KMS-11 (cell line): Measurements from ENCODE around the gene KCND2.

Source experiments
- H2AFZ ChIP-seq: fragments of 200-600 bp; sonication (generic); 2 replicates; pipeline ENCODE4 v1.6.1; 2016; ENCODE audit warnings: antibody characterized with exemption, mixed run types, low read depth
- H3K27ac ChIP-seq: fragments of 200-600 bp; sonication (generic); 2 replicates; pipeline ENCODE4 v1.6.1; 2016; ENCODE audit warnings: mild to moderate bottlenecking, mixed run types
- H3K27me3 ChIP-seq: fragments of 200-600 bp; sonication (generic); 2 replicates; pipeline ENCODE4 v1.6.1; 2017; ENCODE audit warnings: mild to moderate bottlenecking, low read depth, mixed run types, moderate library complexity; ENCODE audit not compliant: insufficient read depth
- H3K36me3 ChIP-seq: fragments of 200-600 bp; sonication (generic); 2 replicates; pipeline ENCODE4 v1.6.1; 2017; ENCODE audit warnings: mild to moderate bottlenecking, mixed run types; ENCODE audit not compliant: insufficient read depth
- H3K4me1 ChIP-seq: fragments of 200-600 bp; sonication (generic); 2 replicates; pipeline ENCODE4 v1.6.1; 2016; ENCODE audit warnings: mild to moderate bottlenecking, low read depth, mixed run types; ENCODE audit not compliant: poor library complexity, severe bottlenecking
- H3K4me2 ChIP-seq: fragments of 200-600 bp; sonication (generic); 2 replicates; pipeline ENCODE4 v1.7.0; 2016; ENCODE audit warnings: mild to moderate bottlenecking, mixed run types
- H3K4me3 ChIP-seq: fragments of 200-600 bp; sonication (generic); IDR thresholded peaks from 2 replicates; pipeline ENCODE4 v1.6.1; 2017; ENCODE audit warnings: low read depth, low read length, mixed read lengths; ENCODE audit not compliant: insufficient read depth
- H3K79me2 ChIP-seq: fragments of 200-600 bp; sonication (generic); 2 replicates; pipeline ENCODE4 v1.6.1; 2016; ENCODE audit warnings: low read depth, mixed run types; ENCODE audit not compliant: insufficient read depth
- H3K9ac ChIP-seq: fragments of 200-600 bp; sonication (generic); 2 replicates; pipeline ENCODE4 v1.6.1; 2016; ENCODE audit warnings: mild to moderate bottlenecking, mixed run types
- H4K20me1 ChIP-seq: fragments of 200-600 bp; sonication (generic); 2 replicates; pipeline ENCODE4 v1.6.1; 2016; ENCODE audit warnings: mild to moderate bottlenecking, mixed run types; ENCODE audit not compliant: insufficient read depth
- TF ChIP-seq, protein P1 (sequence below): fragments of 200-600 bp; sonication (generic); conservative IDR thresholded peaks from 2 replicates; pipeline ENCODE4 v1.6.1; 2017; ENCODE audit warnings: low read depth, mild to moderate bottlenecking, antibody characterized with exemption, low read length, moderate library complexity, mixed read lengths

Gene KCND2

GRCh38 chr7:120521761-120522737 lies 249.1 kb downstream of the KCND2 start:
- H3K27ac ChIP-seq, result no peak overlapping the region

DNA sequence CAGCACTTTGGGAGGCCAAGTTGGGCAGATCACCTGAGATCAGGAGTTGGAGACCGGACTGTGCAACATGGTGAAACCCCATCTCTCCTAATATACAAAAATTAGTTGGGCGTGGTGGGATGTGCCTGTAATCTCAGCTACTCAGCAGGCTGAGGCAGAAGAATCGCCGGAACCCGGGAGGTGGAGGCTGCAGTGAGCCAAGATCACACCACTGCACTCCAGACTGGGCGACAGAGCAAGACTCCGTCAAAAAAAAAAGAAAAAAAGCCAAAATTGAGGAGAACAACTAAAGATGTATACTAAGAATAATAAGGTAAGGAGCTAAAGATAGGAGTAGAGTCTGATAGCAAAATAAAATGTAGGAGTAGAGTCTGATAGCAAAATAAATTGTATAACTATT lies 251.0 kb downstream of the KCND2 start:
- H3K4me1 ChIP-seq, result no peaks in the 10 kb centered on the region
- H3K36me3 ChIP-seq, result no peaks in the 10 kb centered on the region

More at GRCh38 chr7:120521761-120522737, 249.1 kb downstream of the KCND2 start:
- Histone ChIP-seq H3K36me3 (no peaks in the 10 kb centered on the region), H3K4me1 (no peaks in the 10 kb centered on the region), H3K27me3 (no peaks in the 10 kb centered on the region), H3K4me3 (no peak overlapping the region), H3K79me2 (no peaks in the 10 kb centered on the region), H2AFZ (no peak overlapping the region), H3K4me2 (no peak overlapping the region), H4K20me1 (no peaks in the 10 kb centered on the region), H3K9ac (no peak overlapping the region)
- TF ChIP-seq, protein P1, sequence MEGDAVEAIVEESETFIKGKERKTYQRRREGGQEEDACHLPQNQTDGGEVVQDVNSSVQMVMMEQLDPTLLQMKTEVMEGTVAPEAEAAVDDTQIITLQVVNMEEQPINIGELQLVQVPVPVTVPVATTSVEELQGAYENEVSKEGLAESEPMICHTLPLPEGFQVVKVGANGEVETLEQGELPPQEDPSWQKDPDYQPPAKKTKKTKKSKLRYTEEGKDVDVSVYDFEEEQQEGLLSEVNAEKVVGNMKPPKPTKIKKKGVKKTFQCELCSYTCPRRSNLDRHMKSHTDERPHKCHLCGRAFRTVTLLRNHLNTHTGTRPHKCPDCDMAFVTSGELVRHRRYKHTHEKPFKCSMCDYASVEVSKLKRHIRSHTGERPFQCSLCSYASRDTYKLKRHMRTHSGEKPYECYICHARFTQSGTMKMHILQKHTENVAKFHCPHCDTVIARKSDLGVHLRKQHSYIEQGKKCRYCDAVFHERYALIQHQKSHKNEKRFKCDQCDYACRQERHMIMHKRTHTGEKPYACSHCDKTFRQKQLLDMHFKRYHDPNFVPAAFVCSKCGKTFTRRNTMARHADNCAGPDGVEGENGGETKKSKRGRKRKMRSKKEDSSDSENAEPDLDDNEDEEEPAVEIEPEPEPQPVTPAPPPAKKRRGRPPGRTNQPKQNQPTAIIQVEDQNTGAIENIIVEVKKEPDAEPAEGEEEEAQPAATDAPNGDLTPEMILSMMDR, result no peak

DNA sequence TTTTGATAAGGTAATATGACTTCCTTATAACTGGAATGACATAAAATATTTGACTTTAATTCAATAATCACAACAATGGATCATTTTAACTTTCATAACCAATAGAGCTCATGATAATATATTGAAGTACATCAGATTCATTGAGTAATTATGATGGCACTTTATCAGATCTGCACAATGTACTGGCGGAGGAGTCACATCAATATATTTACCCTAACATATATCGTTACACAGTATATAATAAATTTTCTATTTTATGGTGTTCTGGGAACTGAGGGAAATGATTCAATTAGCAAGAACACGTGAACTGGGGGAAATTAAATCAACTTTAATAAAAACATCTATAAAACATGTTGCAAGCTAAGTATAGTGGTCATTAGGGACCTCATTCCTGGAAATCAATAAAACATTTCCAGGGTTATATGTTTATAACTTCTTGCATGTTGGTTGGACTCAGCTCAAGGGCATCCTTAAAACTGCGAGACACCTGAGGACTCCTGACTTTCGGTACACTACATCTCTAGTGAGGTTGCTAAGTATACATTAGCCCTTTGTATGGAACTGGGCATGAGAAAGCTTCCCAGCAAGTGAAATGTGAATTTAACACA lies 254.0 kb downstream of the KCND2 start:
- Histone ChIP-seq H3K27me3 (no peaks in the 10 kb centered on the region), H2AFZ (no peak overlapping the region), H3K4me1 (no peaks in the 10 kb centered on the region), H3K4me2 (no peak overlapping the region), H3K79me2 (no peaks in the 10 kb centered on the region), H3K4me3 (no peak overlapping the region), H3K27ac (no peak overlapping the region), H3K36me3 (no peaks in the 10 kb centered on the region), H3K9ac (no peak overlapping the region), H4K20me1 (no peaks in the 10 kb centered on the region)
- TF ChIP-seq, protein P1, result no peak

More for the DNA sequence above, 251.0 kb downstream of the KCND2 start:
- H3K79me2 ChIP-seq, result no peaks in the 10 kb centered on the region
- TF ChIP-seq, protein P1, result no peak
- no peak overlapping the region for H2AFZ ChIP-seq
- H3K27me3 ChIP-seq, result no peaks in the 10 kb centered on the region
- no peak overlapping the region for H3K27ac ChIP-seq
- H3K4me3 ChIP-seq, result no peak overlapping the region
- no peaks in the 10 kb centered on the region for H4K20me1 ChIP-seq
- H3K9ac ChIP-seq, result no peak overlapping the region
- no peak overlapping the region for H3K4me2 ChIP-seq

GRCh38 chr7:120529736-120530135 lies 256.8 kb downstream of the KCND2 start:
- Histone ChIP-seq H3K4me1 (no peaks in the 10 kb centered on the region), H4K20me1 (no peaks in the 10 kb centered on the region), H2AFZ (no peak overlapping the region), H3K36me3 (no peaks in the 10 kb centered on the region), H3K4me2 (no peak overlapping the region), H3K27ac (no peak overlapping the region), H3K9ac (no peak overlapping the region), H3K27me3 (no peaks in the 10 kb centered on the region), H3K79me2 (no peaks in the 10 kb centered on the region), H3K4me3 (no peak overlapping the region)
- TF ChIP-seq, protein P1, result no peak
